Lower lobe of right lung (tissue), 2 donors: ENCODE results near the gene TAPBPL. TPM values are rescaled to one million over a fixed set of nuclear protein-coding genes. Genes with fewer than 3 reads are reported as not detected.
"Not testable (repeated sequence)": the region's sequence is repeated elsewhere in the genome, so short reads cannot be mapped to it uniquely, and the experiment has no call there.

Experiments
- ATAC-seq, 2 donors: fragments of 200-7000 bp; cut with Tn5 transposase; one replicate each; pipeline ENCODE4 v1.9.1; 2020 to 2022; ENCODE audit warnings: mild to moderate bottlenecking in 2 of 2, moderate library complexity in 2 of 2
- DNase-seq: peaks from one replicate; pipeline ENCODE4 v3.0.0-alpha.2; 2020
- H3K27ac ChIP-seq: fragments of 200-600 bp; one replicate; pipeline ENCODE4 v1.8.0; 2022
- H3K27me3 ChIP-seq: fragments of 200-600 bp; one replicate; pipeline ENCODE4 v1.8.0; 2022; ENCODE audit warnings: low read depth
- H3K36me3 ChIP-seq: fragments of 200-600 bp; one replicate; pipeline ENCODE4 v1.8.0; 2022; ENCODE audit warnings: mild to moderate bottlenecking
- H3K4me1 ChIP-seq: fragments of 200-600 bp; one replicate; pipeline ENCODE4 v1.8.0; 2022
- H3K4me3 ChIP-seq: fragments of 200-600 bp; one replicate; pipeline ENCODE4 v1.8.0; 2022; ENCODE audit warnings: mild to moderate bottlenecking
- H3K9me3 ChIP-seq: fragments of 200-600 bp; one replicate; pipeline ENCODE4 v1.8.0; 2022
- CTCF ChIP-seq: fragments of 200-600 bp; IDR thresholded peaks from one replicate; pipeline ENCODE4 v1.8.0; 2022; ENCODE audit warnings: antibody characterized with exemption, mild to moderate bottlenecking
- intact Hi-C: fragments of 100-400 bp; cut with DNase I; formaldehyde crosslinking; loops from one replicate; pipeline ENCODE4 v1.11.0; 2022
- total RNA-seq: library from RNA; stranded (reverse); fragmentation: NEBNext Ultra II Directional; extraction: Animal tissue kit (Norgen Biotek cat#: 25700); gene quantifications from one replicate; pipeline ENCODE4 v1.2.1, GENCODE V29; 2021
- donor health status: DM: no; HTN: yes; CAD: no; lungs with severe emphysema.

TAPBPL gene
- total RNA-seq, 1 donor from 2014 or later = 32.4 TPM

GRCh38 chr12:6489449-6489848 is 37.6 kb downstream of the TAPBPL start:
- DNase-seq (no peak), ATAC-seq (no peak)
- peaks cover 6% of the 10 kb centered on the region for H3K36me3 ChIP-seq
- H3K27me3 ChIP-seq = no peaks in the 10 kb centered on the region
- H3K9me3 ChIP-seq = no peaks in the 10 kb centered on the region
- no peak overlapping the region for H3K4me3 ChIP-seq
- intact Hi-C loops = no loop called here
- no peak for TF ChIP-seq CTCF
- H3K4me1 ChIP-seq = peaks cover 12% of the 10 kb centered on the region
- no peak overlapping the region for H3K27ac ChIP-seq

GRCh38 chr12:6490673-6491072 is 38.8 kb downstream of the TAPBPL start:
- ATAC-seq, H3K27ac ChIP-seq, H3K4me3 ChIP-seq, H3K27me3 ChIP-seq, H3K36me3 ChIP-seq, intact Hi-C loops, H3K9me3 ChIP-seq, DNase-seq: not testable (repeated sequence)
- H3K4me1 ChIP-seq = peaks cover 24% of the 10 kb centered on the region

- no peaks in the 10 kb centered on the region for H3K27me3 ChIP-seq
- H3K36me3 ChIP-seq = peaks cover 25% of the 10 kb centered on the region
- H3K9me3 ChIP-seq = no peaks in the 10 kb centered on the region
- H3K4me1 ChIP-seq = peaks cover 27% of the 10 kb centered on the region
- TF ChIP-seq CTCF = no peak
- intact Hi-C loops = no loop called here
- H3K27ac ChIP-seq = peak within 1 kb of the TSS; percentile 95
- H3K4me3 ChIP-seq = peak within 1 kb of the TSS; percentile 76
- DNase-seq (peak; percentile 98), ATAC-seq (peak; percentile 98 to 99)
Observed at GRCh38 chr12:6492838-6493496, 41.1 kb downstream of the TAPBPL start, which contains the start of gene MRPL51. TSS of gene MRPL51 (minus strand) at chr12:6493262. CDS start at chr12:6493136, 126 bp downstream.

- ATAC-seq = peak; percentile 98 to 99
- H3K27ac ChIP-seq = peak within 1 kb of the TSS; percentile 95
- H3K4me3 ChIP-seq = peak within 1 kb of the TSS; percentile 76
- no peaks in the 10 kb centered on the region for H3K9me3 ChIP-seq
- H3K4me1 ChIP-seq = peaks cover 27% of the 10 kb centered on the region
- intact Hi-C loops = no loop called here
- DNase-seq = peak; percentile 97
- no peaks in the 10 kb centered on the region for H3K27me3 ChIP-seq
- H3K36me3 ChIP-seq = peaks cover 27% of the 10 kb centered on the region
- TF ChIP-seq CTCF = peak; percentile 49
Observed at GRCh38 chr12:6493497-6494257, 41.8 kb downstream of the TAPBPL start, which contains the start of gene NCAPD2. TSS of gene NCAPD2 (plus strand) at chr12:6494102. CDS start at chr12:6495099, 997 bp downstream.

- intact Hi-C loops = no loop called here
- TF ChIP-seq CTCF = no peak
- Histone ChIP-seq H3K27ac (peak overlapping the region; percentile 95), H3K4me3 (peak overlapping the region; percentile 76), H3K9me3 (no peaks in the 10 kb centered on the region), H3K27me3 (no peaks in the 10 kb centered on the region), H3K4me1 (peaks cover 27% of the 10 kb centered on the region), H3K36me3 (peaks cover 33% of the 10 kb centered on the region)
- no peak for DNase-seq
- peak in 1 of 2 donors; percentile 1 for ATAC-seq
Observed at GRCh38 chr12:6494258-6494743, 42.5 kb downstream of the TAPBPL start.
